Common myeloid progenitor, CD34-positive (primary cell): Measurements from ENCODE around the gene MEGF11.

Source experiments
- CTCF ChIA-PET: fragments of 350-600 bp; sonication (Branson Sonifier 250); formaldehyde crosslinking; loops from one replicate; lab custom pipeline; 2021; ENCODE audit warnings: antibody characterized with exemption; lab: Charles Lee
- POLR2A ChIA-PET: fragments of 350-600 bp; sonication (Branson Sonifier 250); formaldehyde crosslinking; loops from one replicate; lab custom pipeline; 2021; ENCODE audit warnings: antibody characterized with exemption; lab: Charles Lee
- DNase-seq, 3 donors: peaks; one replicate each; pipeline versions ENCODE4 v3.0.0 to v3.0.0-alpha.2; 2013
- H3K27ac ChIP-seq, 2 experiments: 1 replicate in 1 of 2; 2 replicates in 1 of 2; pipeline ENCODE4 v1.7.0; 2013; ENCODE audit warnings: inconsistent platforms in 2 of 2, low read length in 2 of 2, mild to moderate bottlenecking in 2 of 2, low read depth in 1 of 2, moderate library complexity in 1 of 2; ENCODE audit not compliant: severe bottlenecking in 2 of 2, insufficient read depth in 1 of 2, poor library complexity in 1 of 2
- H3K27me3 ChIP-seq, 5 experiments: replicated peaks in 2 of 5; 1 replicate in 3 of 5; 2 replicates in 2 of 5; pipeline versions ENCODE4 v1.6.1 to v1.7.0; 2013; ENCODE audit warnings: low read length in 4 of 5, mild to moderate bottlenecking in 2 of 5, moderate library complexity in 2 of 5, inconsistent platforms in 1 of 5; ENCODE audit not compliant: insufficient read depth in 5 of 5, control insufficient read depth in 4 of 5
- H3K36me3 ChIP-seq, 4 experiments: 1 replicate in 2 of 4; 2 replicates in 2 of 4; pipeline versions ENCODE4 v1.6.1 to v1.7.0; 2013; ENCODE audit warnings: low read length in 3 of 4, control low read depth in 1 of 4, mild to moderate bottlenecking in 1 of 4; ENCODE audit not compliant: control insufficient read depth in 4 of 4, insufficient read depth in 4 of 4
- H3K4me1 ChIP-seq, 4 experiments: 1 replicate in 3 of 4; 2 replicates in 1 of 4; pipeline versions ENCODE4 v1.6.1 to v1.7.1; 2013; ENCODE audit warnings: low read length in 3 of 4, mild to moderate bottlenecking in 3 of 4, control low read depth in 1 of 4, inconsistent platforms in 1 of 4, moderate library complexity in 1 of 4; ENCODE audit not compliant: control insufficient read depth in 4 of 4, insufficient read depth in 4 of 4; ENCODE audit errors: control extremely low read depth in 1 of 4
- H3K4me3 ChIP-seq, 7 experiments: 1 replicate in 4 of 7; 2 replicates in 3 of 7; pipeline versions ENCODE4 v1.5.1 to v1.7.0; 2013; ENCODE audit warnings: mild to moderate bottlenecking in 7 of 7, low read length in 6 of 7, moderate library complexity in 6 of 7, inconsistent platforms in 2 of 7, low read depth in 2 of 7, control low read depth in 1 of 7; ENCODE audit not compliant: insufficient read depth in 4 of 7, control insufficient read depth in 1 of 7; ENCODE audit errors: extremely low read depth in 1 of 7
- H3K9me3 ChIP-seq, 5 experiments: 1 replicate in 4 of 5; 2 replicates in 1 of 5; pipeline versions ENCODE4 v1.6.1 to v1.7.1; 2013; ENCODE audit warnings: low read length in 4 of 5, mild to moderate bottlenecking in 2 of 5, inconsistent platforms in 1 of 5, low read depth in 1 of 5, moderate library complexity in 1 of 5; ENCODE audit not compliant: control insufficient read depth in 4 of 5, insufficient read depth in 2 of 5; ENCODE audit errors: control extremely low read depth in 1 of 5
- WGBS: methylation state at CpG from one replicate; pipeline ENCODE4 v1.1.5; 2013; ENCODE audit not compliant: insufficient coverage; 5-methylcytosine and 5-hydroxymethylcytosine counted together

The MEGF11 gene

DNA sequence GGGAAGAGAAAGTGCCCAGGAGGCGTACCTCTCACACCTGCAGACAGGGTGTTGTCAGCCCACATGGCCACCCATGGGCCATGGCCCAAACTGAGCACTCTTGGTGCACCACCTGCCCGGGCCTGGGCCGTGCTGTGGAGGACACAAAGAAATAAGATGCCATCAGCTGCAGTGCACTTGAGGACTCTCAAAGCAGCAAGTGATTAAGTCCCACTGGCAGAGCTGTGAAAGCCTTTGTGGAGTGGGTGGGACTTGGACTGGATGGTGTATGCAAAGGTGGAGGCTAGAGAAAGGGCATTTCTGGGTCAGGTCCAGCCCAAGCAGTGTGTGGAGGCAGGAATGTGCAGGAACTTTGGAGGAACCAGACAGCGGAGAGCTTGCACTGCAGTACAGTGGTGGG is 122.3 kb downstream of the MEGF11 start:
- no peaks in the 10 kb centered on the region for H3K9me3 ChIP-seq
- 96% methylated on average over 3 of the region's 4 CpGs for WGBS
- ChIA-PET CTCF (interaction anchor here (1.3 kb wide), 1 partner anchor 14 kb away, joined by 5 read pairs; no protein-coding TSS in a partner anchor), POLR2A (no interaction called here)
- peaks cover 0 to 16% (median 6%) of the 10 kb centered on the region in 5 experiments for H3K27me3 ChIP-seq
- no peak overlapping the region for H3K27ac ChIP-seq
- H3K4me3 ChIP-seq, result no peak overlapping the region
- H3K36me3 ChIP-seq, result no peaks in the 10 kb centered on the region
- no peak for DNase-seq
- H3K4me1 ChIP-seq, result no peaks in the 10 kb centered on the region

DNA sequence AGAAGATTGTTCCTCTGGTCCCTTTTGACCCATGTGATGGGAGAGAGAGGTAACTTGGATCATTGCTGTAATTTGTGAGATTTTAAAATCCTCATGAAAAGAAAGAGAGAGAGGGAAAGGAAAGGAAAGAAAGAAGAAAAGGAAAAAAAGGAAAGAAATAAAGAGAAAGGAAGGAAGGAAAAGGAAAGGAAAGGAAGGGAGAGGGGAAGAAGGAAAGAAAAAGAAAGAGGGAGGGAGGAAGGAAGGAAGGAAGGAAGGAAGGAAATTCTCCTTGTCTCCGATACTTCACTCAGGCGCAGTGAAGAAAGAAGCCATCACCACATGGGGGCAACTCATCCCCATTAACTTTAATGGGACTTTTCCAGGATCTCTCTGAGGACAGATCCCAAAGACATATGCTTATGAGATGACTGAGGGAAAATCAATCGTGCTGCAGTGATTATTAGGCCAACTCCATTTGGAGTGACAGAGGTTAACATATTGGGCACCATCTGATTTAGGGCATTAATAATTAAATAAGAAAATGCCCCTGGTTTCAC is 123.0 kb downstream of the MEGF11 start:
- Histone ChIP-seq H3K36me3 (no peaks in the 10 kb centered on the region), H3K9me3 (no peaks in the 10 kb centered on the region), H3K4me1 (peaks cover 0 to 2% (median 0%) of the 10 kb centered on the region in 4 experiments), H3K4me3 (no peak overlapping the region), H3K27ac (no peak overlapping the region), H3K27me3 (peaks cover 0 to 16% (median 6%) of the 10 kb centered on the region in 5 experiments)
- no peak for DNase-seq
- POLR2A ChIA-PET, result no interaction called here
- CTCF ChIA-PET, result interaction anchor here (1.3 kb wide), 1 partner anchor 14 kb away, joined by 5 read pairs; no protein-coding TSS in a partner anchor
- WGBS, result 17% methylated on average over 2 of the region's 3 CpGs

DNA sequence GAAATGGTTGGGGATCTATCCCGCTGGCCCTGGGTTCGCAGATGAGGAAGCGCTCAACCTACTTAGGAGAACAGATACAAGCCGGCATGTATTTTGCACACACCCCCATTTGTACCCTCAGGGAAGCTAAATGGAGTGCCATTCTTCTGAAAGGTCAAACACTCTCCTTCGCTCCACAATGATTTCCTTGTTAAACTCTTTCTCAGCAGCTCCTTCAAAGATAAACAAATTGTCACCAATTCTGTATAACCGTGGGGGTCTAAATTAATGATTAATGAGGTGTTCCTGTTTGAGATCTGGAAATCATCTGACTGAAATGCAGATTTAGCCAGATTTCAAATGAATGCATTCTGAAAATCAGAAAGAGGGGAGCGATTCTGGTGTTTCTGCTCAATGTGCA is 124.0 kb downstream of the MEGF11 start:
- no peak for DNase-seq
- Histone ChIP-seq H3K4me3 (no peak overlapping the region), H3K9me3 (no peaks in the 10 kb centered on the region), H3K27ac (no peak overlapping the region), H3K27me3 (peaks cover 0 to 16% (median 6%) of the 10 kb centered on the region in 5 experiments), H3K4me1 (peaks cover 0 to 2% (median 0%) of the 10 kb centered on the region in 4 experiments), H3K36me3 (no peaks in the 10 kb centered on the region)
- WGBS, result 83% methylated on average over 6 of the region's 7 CpGs
- ChIA-PET CTCF (interaction anchor here (1.1 kb wide), 1 partner anchor 28 kb away, joined by 3 read pairs; no protein-coding TSS in a partner anchor), POLR2A (no interaction called here)

DNA sequence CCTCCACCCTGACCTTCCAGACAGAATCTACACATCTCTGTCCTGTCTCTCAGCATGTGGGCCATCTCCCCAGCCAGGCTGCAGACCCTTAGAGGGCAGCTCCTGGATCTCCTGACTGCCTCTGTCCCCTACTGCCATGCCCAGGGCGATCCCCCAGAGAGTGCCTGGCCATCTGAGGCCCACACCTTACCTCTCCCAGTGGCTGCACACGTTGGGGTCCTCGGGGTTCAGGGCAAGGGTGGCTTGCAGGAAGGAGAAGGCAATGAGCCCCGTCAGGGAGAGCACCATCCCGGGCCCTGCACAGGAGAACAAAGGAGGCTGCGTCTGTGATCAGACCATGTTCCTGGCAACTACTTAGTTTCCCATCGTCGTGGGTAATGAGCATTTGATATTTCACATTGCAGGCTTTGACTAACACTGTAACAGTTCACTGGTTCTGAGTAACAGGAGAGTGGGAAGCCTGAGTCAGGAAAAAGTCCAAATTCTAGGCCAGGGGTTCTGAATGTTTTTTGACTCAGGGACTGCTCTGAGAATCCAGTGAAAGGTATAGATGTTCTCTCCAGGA is 125.4 kb downstream of the MEGF11 start:
- no peak for DNase-seq
- POLR2A ChIA-PET, result no interaction called here

DNA sequence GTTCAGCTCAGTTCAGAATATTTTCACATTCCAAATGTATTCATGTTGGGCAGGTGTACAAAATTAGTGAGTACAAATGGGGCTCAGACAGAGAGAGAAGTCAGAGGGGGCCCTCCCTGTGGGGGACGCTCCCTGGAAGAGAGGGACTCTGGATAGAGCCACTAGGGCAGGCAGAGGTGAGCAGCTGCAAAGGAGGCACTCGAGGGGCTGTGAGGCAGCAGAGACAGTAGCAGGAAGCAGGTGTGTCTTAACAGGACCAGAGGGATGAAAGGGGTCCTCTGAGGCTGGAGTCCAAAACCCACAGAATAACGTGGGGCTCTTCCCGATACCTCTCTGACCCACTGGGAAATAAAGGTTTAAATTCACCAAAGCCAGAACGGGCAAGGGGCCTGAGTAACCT is 127.1 kb downstream of the MEGF11 start:
- ChIA-PET CTCF (interaction anchor here (1.2 kb wide), 1 partner anchor 13 kb away, joined by 3 read pairs; no protein-coding TSS in a partner anchor), POLR2A (interaction anchor here (0.8 kb wide), 1 partner anchor 122 kb away, joined by 3 read pairs; no protein-coding TSS in a partner anchor)
- no peak for DNase-seq
- Histone ChIP-seq H3K36me3 (no peaks in the 10 kb centered on the region), H3K4me3 (no peak overlapping the region), H3K4me1 (peaks cover 0 to 2% (median 0%) of the 10 kb centered on the region in 4 experiments), H3K27ac (no peak overlapping the region), H3K9me3 (no peaks in the 10 kb centered on the region), H3K27me3 (peaks cover 0 to 17% (median 6%) of the 10 kb centered on the region in 5 experiments)
- 64% methylated on average over 5 of the region's 5 CpGs for WGBS

More for the DNA sequence above, 125.4 kb downstream of the MEGF11 start:
- Histone ChIP-seq H3K9me3 (no peaks in the 10 kb centered on the region), H3K27me3 (peaks cover 0 to 17% (median 6%) of the 10 kb centered on the region in 5 experiments), H3K4me3 (no peak overlapping the region), H3K4me1 (peaks cover 0 to 2% (median 0%) of the 10 kb centered on the region in 4 experiments), H3K36me3 (no peaks in the 10 kb centered on the region), H3K27ac (no peak overlapping the region)
- 94% methylated on average over 7 of the region's 8 CpGs for WGBS
- CTCF ChIA-PET, result no interaction called here

DNA sequence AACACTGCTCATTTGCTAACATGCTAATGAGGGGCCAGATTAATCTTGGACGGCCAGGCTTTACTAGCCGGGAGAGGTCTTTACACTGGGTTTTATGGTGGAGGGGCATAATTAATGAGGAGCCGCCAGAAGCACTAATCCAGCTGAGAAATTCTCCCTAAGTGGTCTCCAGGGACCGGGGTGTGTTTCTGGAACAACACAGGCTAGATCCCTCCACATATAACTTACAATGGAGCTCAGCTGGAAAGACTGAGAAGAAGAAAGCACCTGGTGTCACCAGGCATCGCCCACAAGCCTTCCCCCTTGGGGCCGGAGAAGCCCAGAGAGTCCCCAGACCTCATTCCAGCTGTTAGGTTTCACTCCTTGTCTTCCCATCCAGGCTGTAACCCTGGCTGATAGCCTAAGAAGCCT is 127.5 kb downstream of the MEGF11 start:
- DNase-seq, result no peak
- ChIA-PET CTCF (interaction anchor here (1.2 kb wide), 1 partner anchor 14 kb away, joined by 3 read pairs; no protein-coding TSS in a partner anchor), POLR2A (interaction anchor here (0.8 kb wide), 1 partner anchor 122 kb away, joined by 3 read pairs; no protein-coding TSS in a partner anchor)
- H3K27ac ChIP-seq, result no peak overlapping the region
- no peaks in the 10 kb centered on the region for H3K9me3 ChIP-seq
- 85% methylated on average over 5 of the region's 6 CpGs for WGBS
- H3K4me1 ChIP-seq, result peaks cover 0 to 2% (median 0%) of the 10 kb centered on the region in 4 experiments
- H3K36me3 ChIP-seq, result no peaks in the 10 kb centered on the region
- no peak overlapping the region for H3K4me3 ChIP-seq
- H3K27me3 ChIP-seq, result peaks cover 0 to 17% (median 6%) of the 10 kb centered on the region in 5 experiments

DNA sequence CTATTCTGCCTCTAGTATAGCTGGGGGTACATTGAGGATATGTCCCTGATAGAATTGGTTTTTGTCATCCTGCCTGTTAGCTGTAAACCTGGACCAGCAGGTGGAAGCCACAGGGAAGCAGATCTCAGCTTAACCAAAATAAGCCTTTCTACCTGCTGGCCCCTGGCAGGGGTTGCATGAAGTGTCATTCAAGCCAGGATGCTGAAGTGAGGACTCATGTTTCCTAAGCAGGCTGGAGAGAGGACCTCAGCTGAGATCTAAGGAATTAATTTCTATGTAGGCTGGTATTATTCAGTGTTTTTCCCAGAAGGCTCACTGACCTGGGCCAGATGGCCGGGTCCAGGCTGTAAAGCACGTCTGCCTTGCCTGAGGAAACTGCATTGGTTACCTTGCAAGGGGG is 128.9 kb downstream of the MEGF11 start:
- no peak overlapping the region for H3K27ac ChIP-seq
- ChIA-PET POLR2A (interaction anchor here (0.7 kb wide), 1 partner anchor 16 kb away, joined by 4 read pairs; no protein-coding TSS in a partner anchor), CTCF (no interaction called here)
- 100% methylated on average over 2 of the region's 2 CpGs for WGBS
- peaks cover 0 to 2% (median 0%) of the 10 kb centered on the region in 4 experiments for H3K4me1 ChIP-seq
- H3K27me3 ChIP-seq, result peaks cover 0 to 12% (median 6%) of the 10 kb centered on the region in 5 experiments
- H3K36me3 ChIP-seq, result no peaks in the 10 kb centered on the region
- no peak overlapping the region for H3K4me3 ChIP-seq
- no peak for DNase-seq
- no peaks in the 10 kb centered on the region for H3K9me3 ChIP-seq
